Glutamatergic neuron (in vitro differentiated cells): ENCODE results near the gene LIN7A. TPM values are rescaled to one million over a fixed set of nuclear protein-coding genes. Genes with fewer than 3 reads are reported as not detected.

Experiments
- DNase-seq: peaks from one replicate; pipeline ENCODE4 v3.0.0; 2022
- H3K27ac Mint-ChIP-seq: one replicate; pipeline ENCODE4 v1.8.0; 2020; ENCODE audit warnings: mild to moderate bottlenecking, mixed read lengths, inconsistent platforms; ENCODE audit not compliant: unreplicated experiment
- H3K27me3 Mint-ChIP-seq: one replicate; pipeline ENCODE4 v1.8.0; 2020; ENCODE audit warnings: mild to moderate bottlenecking, moderate library complexity, mixed read lengths, inconsistent platforms; ENCODE audit not compliant: unreplicated experiment
- H3K36me3 Mint-ChIP-seq: one replicate; pipeline ENCODE4 v1.8.0; 2020; ENCODE audit warnings: mild to moderate bottlenecking, mixed read lengths, inconsistent platforms; ENCODE audit not compliant: unreplicated experiment
- H3K4me1 Mint-ChIP-seq: one replicate; pipeline ENCODE4 v1.8.0; 2020; ENCODE audit warnings: mild to moderate bottlenecking, low read depth, mixed read lengths, inconsistent platforms; ENCODE audit not compliant: unreplicated experiment
- H3K4me3 Mint-ChIP-seq: one replicate; pipeline ENCODE4 v1.8.0; 2020; ENCODE audit warnings: mild to moderate bottlenecking, mixed read lengths, inconsistent platforms; ENCODE audit not compliant: unreplicated experiment
- H3K9me3 Mint-ChIP-seq: one replicate; pipeline ENCODE4 v1.8.0; 2020; ENCODE audit warnings: mild to moderate bottlenecking, moderate library complexity, mixed read lengths, inconsistent platforms; ENCODE audit not compliant: unreplicated experiment
- CTCF ChIP-seq: fragments of 200-600 bp; sonication (generic); IDR thresholded peaks from one replicate; pipeline ENCODE4 v1.5.0; 2021; ENCODE audit not compliant: partially characterized antibody, unreplicated experiment
- total RNA-seq: library from RNA; stranded (reverse); fragmentation: NEBNext Ultra II Directional; extraction: Animal tissue kit (Norgen Biotek cat#: 25700); gene quantifications from one replicate; pipeline ENCODE4 v1.2.1, GENCODE V29; 2021; ENCODE audit not compliant: unreplicated experiment

Gene LIN7A
- total RNA-seq, 1 donor from 2014 or later = 41.9 TPM

- H3K9me3 Mint-ChIP-seq = peaks cover 3% of the 10 kb centered on the region
- no peak for DNase-seq
- no peak overlapping the region for H3K27ac Mint-ChIP-seq
- no peak overlapping the region for H3K4me3 Mint-ChIP-seq
- peaks cover 3% of the 10 kb centered on the region for H3K4me1 Mint-ChIP-seq
- no peaks in the 10 kb centered on the region for H3K27me3 Mint-ChIP-seq
- TF ChIP-seq CTCF = no peak
- peaks cover 23% of the 10 kb centered on the region for H3K36me3 Mint-ChIP-seq
These were observed 156.4 kb downstream of the LIN7A start for GRCh38 chr12:80781313-80781712.

- no peak for DNase-seq
- Mint-ChIP-seq H3K36me3 (peaks cover 23% of the 10 kb centered on the region), H3K27me3 (no peaks in the 10 kb centered on the region), H3K4me3 (no peak overlapping the region), H3K4me1 (peaks cover 3% of the 10 kb centered on the region), H3K9me3 (peaks cover 3% of the 10 kb centered on the region), H3K27ac (no peak overlapping the region)
- no peak for TF ChIP-seq CTCF
These were observed 157.0 kb downstream of the LIN7A start for GRCh38 chr12:80780746-80781145.

- no peak for TF ChIP-seq CTCF
- peaks cover 3% of the 10 kb centered on the region for H3K4me1 Mint-ChIP-seq
- no peak overlapping the region for H3K4me3 Mint-ChIP-seq
- H3K27me3 Mint-ChIP-seq = no peaks in the 10 kb centered on the region
- H3K27ac Mint-ChIP-seq = no peak overlapping the region
- DNase-seq = no peak
- H3K9me3 Mint-ChIP-seq = peaks cover 7% of the 10 kb centered on the region
- peaks cover 20% of the 10 kb centered on the region for H3K36me3 Mint-ChIP-seq
These were observed 159.7 kb downstream of the LIN7A start for GRCh38 chr12:80778005-80778541.

GRCh38 chr12:80777587-80777986 lies 160.1 kb downstream of the LIN7A start:
- H3K4me3 Mint-ChIP-seq = no peak overlapping the region
- peaks cover 3% of the 10 kb centered on the region for H3K4me1 Mint-ChIP-seq
- DNase-seq = no peak
- peaks cover 16% of the 10 kb centered on the region for H3K36me3 Mint-ChIP-seq
- no peaks in the 10 kb centered on the region for H3K27me3 Mint-ChIP-seq
- TF ChIP-seq CTCF = no peak
- peaks cover 7% of the 10 kb centered on the region for H3K9me3 Mint-ChIP-seq
- H3K27ac Mint-ChIP-seq = no peak overlapping the region

GRCh38 chr12:80776706-80777105 lies 161.0 kb downstream of the LIN7A start:
- no peak for TF ChIP-seq CTCF
- Mint-ChIP-seq H3K27me3 (no peaks in the 10 kb centered on the region), H3K4me3 (no peak overlapping the region), H3K27ac (no peak overlapping the region), H3K9me3 (peaks cover 7% of the 10 kb centered on the region), H3K36me3 (peaks cover 10% of the 10 kb centered on the region), H3K4me1 (peaks cover 3% of the 10 kb centered on the region)
- no peak for DNase-seq
